OCI-LY7 (cell line): ENCODE data around the gene RASAL2. TPM values are rescaled to one million over a fixed set of nuclear protein-coding genes. Genes with fewer than 3 reads are reported as not detected.

Source experiments
- BruUV-seq: library from RNA; stranded (reverse); fragments of 400-500 nt; replicated peaks from 2 replicates; lab custom pipeline; 2021; lab: Mats Ljungman, UMichigan
- CTCF ChIA-PET: fragments of 300-600 bp; sonication (Branson Sonifier 250); formaldehyde crosslinking; loops from one replicate; lab custom pipeline; 2022; ENCODE audit warnings: antibody characterized with exemption; ENCODE audit not compliant: unreplicated experiment; lab: Charles Lee
- POLR2A ChIA-PET: fragments of 300-600 bp; sonication (Branson Sonifier 250); formaldehyde crosslinking; loops from one replicate; lab custom pipeline; 2022; ENCODE audit warnings: antibody characterized with exemption; lab: Charles Lee
- DNase-seq: peaks from one replicate; pipeline ENCODE4 v3.0.0-alpha.2; 2015; ENCODE audit warnings: low spot score
- H2AFZ ChIP-seq: fragments of 200-600 bp; sonication (generic), shearing (Covaris generic); 2 replicates; pipeline ENCODE4 v1.6.1; 2014; ENCODE audit warnings: mild to moderate bottlenecking, antibody characterized with exemption, low read length, moderate library complexity
- H3K27ac ChIP-seq: fragments of 200-600 bp; sonication (generic); 2 replicates; pipeline ENCODE4 v1.5.1; 2014; ENCODE audit warnings: mixed run types, low read depth, mild to moderate bottlenecking, moderate library complexity, low read length, inconsistent platforms; ENCODE audit not compliant: poor library complexity, severe bottlenecking
- H3K36me3 ChIP-seq: fragments of 200-600 bp; sonication (generic); 2 replicates; pipeline ENCODE4 v1.6.1; 2014; ENCODE audit warnings: mild to moderate bottlenecking, antibody characterized with exemption, low read length, moderate library complexity, mixed read lengths; ENCODE audit not compliant: insufficient read depth
- H3K4me1 ChIP-seq: fragments of 200-600 bp; sonication (generic); 2 replicates; pipeline ENCODE4 v1.5.1; 2014; ENCODE audit warnings: mild to moderate bottlenecking, low read length; ENCODE audit not compliant: insufficient read depth, poor library complexity, severe bottlenecking
- H3K4me2 ChIP-seq: fragments of 200-600 bp; sonication (generic); 2 replicates; pipeline ENCODE4 v1.6.1; 2014; ENCODE audit warnings: mild to moderate bottlenecking, low read length
- H3K4me3 ChIP-seq: fragments of 200-600 bp; sonication (generic); 2 replicates; pipeline ENCODE4 v1.5.1; 2014; ENCODE audit warnings: mild to moderate bottlenecking, low read depth, low read length; ENCODE audit not compliant: poor library complexity, severe bottlenecking
- H3K79me2 ChIP-seq: fragments of 200-600 bp; sonication (generic); 2 replicates; pipeline ENCODE4 v1.6.1; 2016; ENCODE audit warnings: low read depth, mild to moderate bottlenecking, low read length, moderate library complexity, mixed read lengths; ENCODE audit not compliant: insufficient read depth
- H3K9me2 ChIP-seq: fragments of 200-600 bp; sonication (generic); 2 replicates; pipeline ENCODE4 v1.6.1; 2016; ENCODE audit warnings: mild to moderate bottlenecking, low read length, mixed read lengths; ENCODE audit not compliant: insufficient read depth
- H3K9me3 ChIP-seq: fragments of 200-600 bp; sonication (generic); 2 replicates; pipeline ENCODE4 v1.6.1; 2014; ENCODE audit warnings: mild to moderate bottlenecking, mixed run types, low read length, mixed read lengths
- H4K20me1 ChIP-seq: fragments of 200-600 bp; sonication (generic); 2 replicates; pipeline ENCODE4 v1.6.1; 2014; ENCODE audit warnings: mild to moderate bottlenecking, antibody characterized with exemption, low read length, moderate library complexity, mixed read lengths; ENCODE audit not compliant: insufficient read depth
- EZH2phosphoT487 ChIP-seq: fragments of 200-600 bp; sonication (generic); IDR thresholded peaks from 2 replicates; pipeline ENCODE4 v1.6.1; 2018; ENCODE audit warnings: low read depth, borderline replicate concordance, mild to moderate bottlenecking, mixed run types, antibody characterized with exemption, low read length, moderate library complexity, mixed read lengths
- intact Hi-C: fragments of 100-400 bp; cut with micrococcal nuclease; formaldehyde crosslinking; loops from one replicate; pipeline ENCODE4 v1.10.0; 2022; ENCODE audit not compliant: unreplicated experiment
- total RNA-seq, 2 experiments: library from RNA; depleted of rRNA in 1 of 2; stranded (reverse); fragments of >200 nt in 1 of 2; shearing (Covaris generic) in 1 of 2; gene quantifications; 2 replicates each; pipeline ENCODE4 v1.2.3, GENCODE V29; 2014 to 2022
- TF ChIP-seq, protein P1 (sequence below): fragments of 200-600 bp; sonication (generic); conservative IDR thresholded peaks from 2 replicates; pipeline ENCODE4 v1.5.1; 2014; ENCODE audit warnings: mild to moderate bottlenecking, antibody characterized with exemption, low read length, moderate library complexity, mixed read lengths

RASAL2 gene
- total RNA-seq, 2 experiments from 2014 or later: 0.09 to 0.27 TPM

DNA sequence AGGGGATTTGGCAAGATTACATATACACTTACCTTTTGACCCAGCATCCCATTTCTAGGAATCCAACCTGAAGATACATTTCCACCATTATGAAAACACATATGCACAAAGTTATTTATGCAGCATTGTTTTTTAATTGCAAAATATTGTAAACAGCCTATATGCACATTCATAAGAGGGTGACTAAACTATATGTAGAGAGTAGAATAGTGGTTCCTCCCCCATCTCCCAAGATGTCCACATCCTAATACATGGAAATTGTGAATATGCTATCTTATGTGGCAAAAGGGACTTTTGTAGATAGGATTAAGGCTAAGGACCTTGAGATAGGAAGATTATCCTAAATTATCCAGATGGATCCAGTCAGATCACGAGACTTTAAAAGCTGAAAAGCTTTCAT is 311.2 kb downstream of the RASAL2 start:
- H3K36me3 ChIP-seq: no peaks in the 10 kb centered on the region
- H3K4me2 ChIP-seq: no peak overlapping the region
- intact Hi-C loops: no loop called here
- no peak for TF ChIP-seq EZH2phosphoT487
- TF ChIP-seq, protein P1, sequence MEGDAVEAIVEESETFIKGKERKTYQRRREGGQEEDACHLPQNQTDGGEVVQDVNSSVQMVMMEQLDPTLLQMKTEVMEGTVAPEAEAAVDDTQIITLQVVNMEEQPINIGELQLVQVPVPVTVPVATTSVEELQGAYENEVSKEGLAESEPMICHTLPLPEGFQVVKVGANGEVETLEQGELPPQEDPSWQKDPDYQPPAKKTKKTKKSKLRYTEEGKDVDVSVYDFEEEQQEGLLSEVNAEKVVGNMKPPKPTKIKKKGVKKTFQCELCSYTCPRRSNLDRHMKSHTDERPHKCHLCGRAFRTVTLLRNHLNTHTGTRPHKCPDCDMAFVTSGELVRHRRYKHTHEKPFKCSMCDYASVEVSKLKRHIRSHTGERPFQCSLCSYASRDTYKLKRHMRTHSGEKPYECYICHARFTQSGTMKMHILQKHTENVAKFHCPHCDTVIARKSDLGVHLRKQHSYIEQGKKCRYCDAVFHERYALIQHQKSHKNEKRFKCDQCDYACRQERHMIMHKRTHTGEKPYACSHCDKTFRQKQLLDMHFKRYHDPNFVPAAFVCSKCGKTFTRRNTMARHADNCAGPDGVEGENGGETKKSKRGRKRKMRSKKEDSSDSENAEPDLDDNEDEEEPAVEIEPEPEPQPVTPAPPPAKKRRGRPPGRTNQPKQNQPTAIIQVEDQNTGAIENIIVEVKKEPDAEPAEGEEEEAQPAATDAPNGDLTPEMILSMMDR: no peak
- H2AFZ ChIP-seq: no peak overlapping the region
- H3K79me2 ChIP-seq: no peaks in the 10 kb centered on the region
- no TSS peak for BruUV-seq
- no peaks in the 10 kb centered on the region for H3K9me2 ChIP-seq
- POLR2A ChIA-PET: no interaction called here
- no peak overlapping the region for H3K4me3 ChIP-seq
- H3K4me1 ChIP-seq: no peaks in the 10 kb centered on the region
- no peaks in the 10 kb centered on the region for H3K9me3 ChIP-seq
- H3K27ac ChIP-seq: no peak overlapping the region
- no peak for DNase-seq
- CTCF ChIA-PET: no interaction called here
- H4K20me1 ChIP-seq: no peaks in the 10 kb centered on the region

DNA sequence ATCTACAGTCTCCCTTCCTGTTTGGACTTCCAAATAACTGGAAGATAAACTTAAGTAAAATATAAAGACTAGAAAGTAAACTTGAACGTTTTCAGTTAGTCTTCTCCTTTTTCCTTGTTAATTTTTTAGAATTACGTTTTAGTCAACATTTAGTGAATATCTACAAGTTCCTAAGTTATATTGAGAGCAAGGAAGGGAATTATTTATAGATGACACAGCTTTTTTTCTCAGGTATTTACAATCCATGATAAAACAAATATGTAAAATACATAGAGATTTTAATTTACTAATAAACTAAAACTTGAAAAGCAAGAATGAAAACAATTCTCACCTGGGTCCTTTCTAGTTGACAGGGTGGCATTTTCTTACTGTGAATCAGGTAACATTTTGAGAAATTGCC is 313.3 kb downstream of the RASAL2 start:
- no peaks in the 10 kb centered on the region for H3K79me2 ChIP-seq
- no peaks in the 10 kb centered on the region for H3K36me3 ChIP-seq
- no peak overlapping the region for H2AFZ ChIP-seq
- intact Hi-C loops: no loop called here
- no TSS peak for BruUV-seq
- TF ChIP-seq, protein P1: no peak
- TF ChIP-seq EZH2phosphoT487: no peak
- H3K27ac ChIP-seq: no peak overlapping the region
- no peak overlapping the region for H3K4me2 ChIP-seq
- H4K20me1 ChIP-seq: no peaks in the 10 kb centered on the region
- H3K9me2 ChIP-seq: no peaks in the 10 kb centered on the region
- ChIA-PET POLR2A (no interaction called here), CTCF (no interaction called here)
- no peaks in the 10 kb centered on the region for H3K4me1 ChIP-seq
- no peak overlapping the region for H3K4me3 ChIP-seq
- DNase-seq: no peak
- no peaks in the 10 kb centered on the region for H3K9me3 ChIP-seq

DNA sequence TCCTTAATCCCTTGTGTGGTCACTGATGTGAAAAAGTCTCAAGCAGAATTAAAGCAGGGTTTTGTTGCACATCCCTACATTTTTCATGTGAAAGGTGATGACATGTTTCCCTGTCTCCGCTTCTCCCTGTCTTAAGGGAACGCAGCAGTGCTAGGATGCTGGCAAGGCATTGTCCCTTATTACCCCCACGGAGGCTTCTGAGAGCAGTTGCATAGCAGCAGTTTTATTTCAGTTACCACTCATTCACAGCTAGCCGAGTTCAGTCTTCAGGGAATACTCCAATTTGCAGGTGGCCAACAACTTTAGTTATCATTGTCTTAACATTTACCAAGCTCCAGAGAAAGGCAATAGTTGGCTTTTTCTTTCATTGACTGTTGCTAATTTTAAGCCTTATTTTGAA is 313.8 kb downstream of the RASAL2 start:
- ChIA-PET CTCF (no interaction called here), POLR2A (no interaction called here)
- Histone ChIP-seq H3K9me2 (no peaks in the 10 kb centered on the region), H3K4me3 (no peak overlapping the region), H3K27ac (no peak overlapping the region), H3K79me2 (no peaks in the 10 kb centered on the region), H3K36me3 (no peaks in the 10 kb centered on the region), H2AFZ (no peak overlapping the region), H4K20me1 (no peaks in the 10 kb centered on the region), H3K4me1 (no peaks in the 10 kb centered on the region), H3K9me3 (no peaks in the 10 kb centered on the region), H3K4me2 (no peak overlapping the region)
- BruUV-seq: no TSS peak
- intact Hi-C loops: no loop called here
- TF ChIP-seq, protein P1: no peak
- no peak for TF ChIP-seq EZH2phosphoT487
- DNase-seq: no peak
